Measurements from ENCODE around the gene SP2.
"Not testable (repeated sequence)": the region's sequence is repeated elsewhere in the genome, so short reads cannot be mapped to it uniquely, and the experiment has no call there.

The SP2 gene

DNA sequence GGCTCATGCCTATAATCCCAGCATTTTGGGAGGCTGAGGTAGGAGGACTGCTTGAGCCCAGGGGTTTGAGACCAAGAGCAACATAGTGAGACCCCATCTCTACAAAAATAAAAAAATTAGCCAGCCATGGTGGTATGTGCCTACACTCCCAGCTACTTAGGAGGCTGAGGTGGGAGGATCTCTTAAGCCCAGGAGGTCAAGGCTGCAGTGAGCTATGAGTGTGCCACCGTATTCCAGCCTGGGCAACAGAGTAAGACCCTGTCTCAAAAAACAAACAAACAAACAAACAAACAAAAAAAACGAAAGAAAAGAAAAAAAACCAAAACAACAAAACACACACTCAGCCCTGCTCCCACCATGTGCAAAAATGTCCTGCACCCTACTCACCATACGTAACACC is 39.4 kb downstream of the SP2 start:
- H3K4me1 ChIP-seq (ENCODE audit: control insufficient read depth, low read depth, low read length); H3K4me3 ChIP-seq (ENCODE audit: low read length); H3K9me3 ChIP-seq (ENCODE audit: control insufficient read depth, low read depth, low read length); H3K27ac ChIP-seq (ENCODE audit: low read length); H3K9ac ChIP-seq (ENCODE audit: low read length); H3K36me3 ChIP-seq (ENCODE audit: control insufficient read depth, low read depth, low read length); H3K27me3 ChIP-seq (ENCODE audit: control insufficient read depth, insufficient read depth, low read length): not testable (repeated sequence)

DNA sequence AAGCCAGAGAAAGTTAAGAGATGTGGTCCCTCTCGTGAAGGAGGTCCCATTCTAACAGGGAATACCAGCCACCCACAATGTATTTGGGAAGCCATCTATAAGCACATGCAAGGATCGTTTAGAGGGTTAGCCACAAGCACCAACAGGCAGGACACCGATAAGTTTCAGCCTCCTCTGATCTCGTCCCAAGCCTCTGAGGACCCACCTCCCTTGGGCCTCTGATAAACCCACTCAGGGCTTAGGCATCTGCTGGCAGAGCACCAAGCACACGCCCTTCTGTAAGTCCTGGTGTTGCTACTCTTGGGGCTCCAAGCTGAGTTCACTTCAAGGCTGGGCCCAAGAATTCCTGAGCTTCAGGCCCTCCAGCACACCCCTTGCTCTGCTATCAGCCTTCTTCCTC is 39.9 kb downstream of the SP2 start:
- Histone ChIP-seq H3K4me3 (ENCODE audit: low read length) (no peak overlapping the region), H3K9ac (ENCODE audit: low read length) (no peak overlapping the region), H3K36me3 (ENCODE audit: control insufficient read depth, low read depth, low read length) (no peaks in the 10 kb centered on the region), H3K9me3 (ENCODE audit: control insufficient read depth, low read depth, low read length) (no peaks in the 10 kb centered on the region), H3K27me3 (ENCODE audit: control insufficient read depth, insufficient read depth, low read length) (peaks cover 11% of the 10 kb centered on the region), H3K27ac (ENCODE audit: low read length) (no peak overlapping the region), H3K4me1 (ENCODE audit: control insufficient read depth, low read depth, low read length) (no peaks in the 10 kb centered on the region)

DNA sequence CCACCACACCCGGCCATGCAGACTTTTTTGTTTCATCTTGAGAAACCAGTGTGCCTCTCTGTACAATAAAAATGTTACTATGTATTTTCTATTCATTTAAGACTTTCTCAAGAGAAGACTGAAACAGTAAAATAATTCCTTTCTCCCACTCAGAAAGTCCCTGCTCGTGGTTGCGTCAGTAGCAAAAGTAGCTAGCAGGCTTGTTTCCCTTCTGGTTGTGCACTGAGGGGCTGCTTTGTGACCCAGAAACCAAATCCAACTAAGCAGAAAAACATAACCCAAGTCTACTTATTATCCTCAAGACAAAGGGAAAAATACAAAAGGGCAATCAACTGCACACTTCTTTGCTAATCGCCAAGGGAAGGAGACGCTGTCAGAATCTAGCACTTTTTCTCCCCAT is 41.9 kb downstream of the SP2 start:
- Histone ChIP-seq H3K4me1 (ENCODE audit: control insufficient read depth, low read depth, low read length) (no peaks in the 10 kb centered on the region), H3K9ac (ENCODE audit: low read length) (no peak overlapping the region), H3K36me3 (ENCODE audit: control insufficient read depth, low read depth, low read length) (no peaks in the 10 kb centered on the region), H3K27me3 (ENCODE audit: control insufficient read depth, insufficient read depth, low read length) (peaks cover 19% of the 10 kb centered on the region), H3K4me3 (ENCODE audit: low read length) (no peak overlapping the region), H3K27ac (ENCODE audit: low read length) (no peak overlapping the region), H3K9me3 (ENCODE audit: control insufficient read depth, low read depth, low read length) (no peaks in the 10 kb centered on the region)

- Histone ChIP-seq H3K4me1 (ENCODE audit: control insufficient read depth, low read depth, low read length) (no peaks in the 10 kb centered on the region), H3K27me3 (ENCODE audit: control insufficient read depth, insufficient read depth, low read length) (peaks cover 19% of the 10 kb centered on the region), H3K9ac (ENCODE audit: low read length) (no peak within 1 kb of the TSS), H3K27ac (ENCODE audit: low read length) (no peak within 1 kb of the TSS), H3K9me3 (ENCODE audit: control insufficient read depth, low read depth, low read length) (no peaks in the 10 kb centered on the region), H3K4me3 (ENCODE audit: low read length) (peak within 1 kb of the TSS; percentile 50), H3K36me3 (ENCODE audit: control insufficient read depth, low read depth, low read length) (no peaks in the 10 kb centered on the region)
These were observed 45.4 kb downstream of the SP2 start, which contains the start of gene PNPO for GRCh38 chr17:47941246-47942095. TSS of gene PNPO (plus strand) at chr17:47941571. CDS start at chr17:47941676, 105 bp downstream.

DNA sequence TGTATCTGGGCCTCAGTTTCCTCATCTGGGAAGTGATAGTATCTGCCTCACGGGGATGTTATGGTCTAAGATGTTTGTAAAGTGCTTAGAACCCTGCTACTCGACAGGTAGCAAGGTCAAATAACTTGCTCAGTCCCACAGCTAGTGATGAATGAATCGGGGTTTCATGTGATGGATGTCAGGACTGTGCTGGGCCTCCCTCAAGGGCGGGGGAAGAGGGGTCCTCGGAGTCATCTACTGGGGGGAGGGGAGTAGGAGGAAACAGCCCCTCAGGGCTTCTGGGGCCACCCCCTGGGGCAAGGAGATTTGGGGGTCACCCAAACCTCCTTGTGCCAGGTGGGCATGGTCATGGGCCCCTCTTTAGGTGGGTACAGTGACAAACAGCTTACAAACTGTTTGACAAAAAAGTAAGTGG is 46.1 kb downstream of the SP2 start:
- Histone ChIP-seq H3K4me1 (ENCODE audit: control insufficient read depth, low read depth, low read length) (no peaks in the 10 kb centered on the region), H3K27me3 (ENCODE audit: control insufficient read depth, insufficient read depth, low read length) (peaks cover 19% of the 10 kb centered on the region), H3K27ac (ENCODE audit: low read length) (no peak overlapping the region), H3K9me3 (ENCODE audit: control insufficient read depth, low read depth, low read length) (no peaks in the 10 kb centered on the region), H3K36me3 (ENCODE audit: control insufficient read depth, low read depth, low read length) (no peaks in the 10 kb centered on the region), H3K4me3 (ENCODE audit: low read length) (peak overlapping the region; percentile 50), H3K9ac (ENCODE audit: low read length) (no peak overlapping the region)

DNA sequence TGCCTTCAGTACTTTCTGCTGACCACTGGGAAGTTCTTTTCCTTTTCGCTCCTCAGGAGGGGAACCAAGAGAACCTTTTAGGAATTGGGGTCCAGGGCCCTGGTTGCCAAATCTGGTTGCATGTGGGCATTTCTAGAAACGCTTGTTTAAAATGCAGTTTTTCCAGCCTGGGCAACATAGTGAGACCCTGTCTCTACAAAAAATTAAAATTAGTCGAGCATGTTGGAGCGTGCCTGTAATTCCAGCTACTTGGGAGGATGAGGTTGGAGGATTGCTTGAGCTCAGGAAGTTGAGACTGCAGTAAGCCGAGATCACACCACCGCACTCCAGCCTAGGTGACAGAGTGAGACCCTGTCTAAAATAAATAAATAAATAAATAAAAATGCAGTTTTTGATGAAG is 46.5 kb downstream of the SP2 start:
- no peaks in the 10 kb centered on the region for H3K4me1 ChIP-seq (ENCODE audit: control insufficient read depth, low read depth, low read length)
- H3K27me3 ChIP-seq (ENCODE audit: control insufficient read depth, insufficient read depth, low read length), result peaks cover 19% of the 10 kb centered on the region
- no peaks in the 10 kb centered on the region for H3K9me3 ChIP-seq (ENCODE audit: control insufficient read depth, low read depth, low read length)
- H3K9ac ChIP-seq (ENCODE audit: low read length), result no peak overlapping the region
- H3K36me3 ChIP-seq (ENCODE audit: control insufficient read depth, low read depth, low read length), result no peaks in the 10 kb centered on the region
- H3K27ac ChIP-seq (ENCODE audit: low read length), result no peak overlapping the region
- peak overlapping the region; percentile 50 for H3K4me3 ChIP-seq (ENCODE audit: low read length)

DNA sequence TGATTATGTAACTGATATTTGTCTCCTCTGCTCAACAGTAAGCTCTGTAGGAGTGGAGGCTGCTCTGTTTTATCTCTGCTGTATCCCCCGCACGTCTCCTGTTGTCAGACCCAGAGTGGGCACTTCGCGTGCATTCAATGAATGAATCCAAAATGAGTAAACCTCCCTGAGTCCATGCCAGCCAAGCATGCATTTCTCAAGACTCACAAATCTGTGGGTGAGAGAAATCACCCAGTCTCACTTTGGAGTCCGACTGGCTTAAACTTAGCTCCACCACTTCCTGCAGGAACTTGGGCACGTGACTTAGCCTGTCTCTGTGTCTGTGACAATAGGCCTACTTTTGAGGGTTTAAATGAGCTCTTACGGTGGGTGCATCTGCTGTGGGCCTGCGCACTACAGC is 49.0 kb downstream of the SP2 start:
- peaks cover 17% of the 10 kb centered on the region for H3K27me3 ChIP-seq (ENCODE audit: control insufficient read depth, insufficient read depth, low read length)
- H3K36me3 ChIP-seq (ENCODE audit: control insufficient read depth, low read depth, low read length), result no peaks in the 10 kb centered on the region
- H3K27ac ChIP-seq (ENCODE audit: low read length), result no peak overlapping the region
- no peaks in the 10 kb centered on the region for H3K9me3 ChIP-seq (ENCODE audit: control insufficient read depth, low read depth, low read length)
- no peak overlapping the region for H3K4me3 ChIP-seq (ENCODE audit: low read length)
- H3K4me1 ChIP-seq (ENCODE audit: control insufficient read depth, low read depth, low read length), result peaks cover 8% of the 10 kb centered on the region
- H3K9ac ChIP-seq (ENCODE audit: low read length), result no peak overlapping the region

DNA sequence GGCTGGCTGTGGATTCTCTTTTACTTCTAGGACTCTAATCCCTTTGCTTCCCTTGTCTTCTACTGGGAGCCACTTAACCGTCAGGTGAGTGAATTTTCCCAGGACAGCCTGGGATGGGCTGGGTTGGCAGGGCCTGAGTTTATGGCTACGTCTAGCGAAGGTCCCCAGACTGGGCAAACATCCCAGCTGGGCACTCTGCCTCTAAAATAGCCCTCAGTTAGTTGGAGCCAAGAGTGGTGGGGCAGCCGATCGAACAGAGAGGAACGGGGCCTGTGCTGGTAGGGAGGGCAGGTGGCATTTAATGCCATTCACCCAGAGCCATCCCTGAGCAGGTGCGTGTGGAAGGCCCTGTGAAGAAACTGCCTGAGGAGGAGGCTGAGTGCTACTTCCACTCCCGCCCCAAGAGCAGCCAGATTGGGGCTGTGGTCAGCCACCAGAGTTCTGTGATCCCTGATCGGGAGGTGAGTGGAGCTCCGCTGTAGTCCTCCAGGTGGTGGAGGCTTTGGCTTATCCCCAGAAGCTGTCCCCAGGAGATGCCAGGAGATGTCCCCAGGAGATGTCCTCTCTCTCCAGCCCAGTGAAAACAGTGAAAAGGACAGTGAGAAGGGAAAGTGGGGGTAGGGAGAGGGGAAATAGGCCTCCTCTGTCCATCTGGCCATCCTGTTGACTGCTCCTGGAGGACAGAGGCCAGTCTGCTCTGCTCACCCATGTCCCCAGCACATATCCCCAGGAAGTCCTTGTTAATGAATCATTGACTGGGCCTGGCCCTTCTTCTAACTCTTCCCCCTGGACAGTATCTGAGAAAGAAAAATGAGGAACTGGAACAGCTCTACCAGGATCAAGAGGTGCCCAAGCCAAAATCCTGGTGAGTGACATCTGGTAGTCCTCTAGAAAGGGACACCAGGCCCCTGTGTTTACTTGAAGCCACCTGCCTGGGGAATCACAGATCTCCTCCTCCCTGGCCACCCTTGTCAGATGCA is 49.8 kb downstream of the SP2 start:
- no peak overlapping the region for H3K27ac ChIP-seq (ENCODE audit: low read length)
- H3K36me3 ChIP-seq (ENCODE audit: control insufficient read depth, low read depth, low read length), result no peaks in the 10 kb centered on the region
- peaks cover 8% of the 10 kb centered on the region for H3K4me1 ChIP-seq (ENCODE audit: control insufficient read depth, low read depth, low read length)
- no peak overlapping the region for H3K9ac ChIP-seq (ENCODE audit: low read length)
- no peaks in the 10 kb centered on the region for H3K9me3 ChIP-seq (ENCODE audit: control insufficient read depth, low read depth, low read length)
- H3K27me3 ChIP-seq (ENCODE audit: control insufficient read depth, insufficient read depth, low read length), result peaks cover 9% of the 10 kb centered on the region
- H3K4me3 ChIP-seq (ENCODE audit: low read length), result no peak overlapping the region

DNA sequence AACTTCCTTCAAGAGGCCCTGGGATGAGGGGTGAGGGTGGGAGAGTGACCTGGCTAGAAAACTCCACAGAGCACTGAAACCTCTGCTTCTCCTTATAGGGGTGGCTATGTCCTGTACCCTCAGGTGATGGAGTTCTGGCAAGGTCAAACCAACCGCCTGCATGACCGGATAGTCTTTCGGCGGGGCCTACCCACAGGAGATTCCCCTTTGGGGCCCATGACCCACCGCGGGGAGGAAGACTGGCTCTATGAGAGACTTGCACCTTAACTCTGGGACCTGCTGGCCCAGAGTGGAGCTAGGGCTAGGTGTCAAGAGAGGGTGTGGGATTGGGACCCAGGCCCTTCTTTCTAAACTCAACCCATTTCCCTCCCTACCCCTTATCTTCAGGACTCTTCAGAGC is 50.5 kb downstream of the SP2 start:
- no peak overlapping the region for H3K4me3 ChIP-seq (ENCODE audit: low read length)
- peaks cover 5% of the 10 kb centered on the region for H3K27me3 ChIP-seq (ENCODE audit: control insufficient read depth, insufficient read depth, low read length)
- peaks cover 8% of the 10 kb centered on the region for H3K4me1 ChIP-seq (ENCODE audit: control insufficient read depth, low read depth, low read length)
- H3K9ac ChIP-seq (ENCODE audit: low read length), result no peak overlapping the region
- H3K27ac ChIP-seq (ENCODE audit: low read length), result no peak overlapping the region
- no peaks in the 10 kb centered on the region for H3K36me3 ChIP-seq (ENCODE audit: control insufficient read depth, low read depth, low read length)
- H3K9me3 ChIP-seq (ENCODE audit: control insufficient read depth, low read depth, low read length), result no peaks in the 10 kb centered on the region

- H3K9me3 ChIP-seq (ENCODE audit: control insufficient read depth, low read depth, low read length), result no peaks in the 10 kb centered on the region
- no peaks in the 10 kb centered on the region for H3K36me3 ChIP-seq (ENCODE audit: control insufficient read depth, low read depth, low read length)
- H3K27ac ChIP-seq (ENCODE audit: low read length), result no peak overlapping the region
- peaks cover 8% of the 10 kb centered on the region for H3K4me1 ChIP-seq (ENCODE audit: control insufficient read depth, low read depth, low read length)
- peaks cover 4% of the 10 kb centered on the region for H3K27me3 ChIP-seq (ENCODE audit: control insufficient read depth, insufficient read depth, low read length)
- H3K4me3 ChIP-seq (ENCODE audit: low read length), result no peak overlapping the region
- no peak overlapping the region for H3K9ac ChIP-seq (ENCODE audit: low read length)
These were observed 50.9 kb downstream of the SP2 start for GRCh38 chr17:47946929-47947397.

- H3K9me3 ChIP-seq (ENCODE audit: control insufficient read depth, low read depth, low read length), result no peaks in the 10 kb centered on the region
- H3K27ac ChIP-seq (ENCODE audit: low read length), result no peak overlapping the region
- H3K4me3 ChIP-seq (ENCODE audit: low read length), result no peak overlapping the region
- H3K27me3 ChIP-seq (ENCODE audit: control insufficient read depth, insufficient read depth, low read length), result no peaks in the 10 kb centered on the region
- H3K9ac ChIP-seq (ENCODE audit: low read length), result no peak overlapping the region
- H3K36me3 ChIP-seq (ENCODE audit: control insufficient read depth, low read depth, low read length), result no peaks in the 10 kb centered on the region
- H3K4me1 ChIP-seq (ENCODE audit: control insufficient read depth, low read depth, low read length), result peaks cover 8% of the 10 kb centered on the region
These were observed 52.7 kb downstream of the SP2 start for GRCh38 chr17:47948706-47949196.

All from iPS-18a (cell line).